Activated naive CD8-positive, alpha-beta T cell treated with anti-CD3 and anti-CD28 coated beads, Interleukin-2, amount 50 U/mL, for 16 hours (primary cell): ENCODE data around the gene ALKBH3.

Experiments
- DNase-seq: peaks from one replicate; pipeline ENCODE4 v3.0.0-alpha.2; 2020; ENCODE audit warnings: low read depth, low spot score

Gene ALKBH3

GRCh38 chr11:43894546-43894945 is 13.9 kb downstream of the ALKBH3 start:
- no peak for DNase-seq

DNA sequence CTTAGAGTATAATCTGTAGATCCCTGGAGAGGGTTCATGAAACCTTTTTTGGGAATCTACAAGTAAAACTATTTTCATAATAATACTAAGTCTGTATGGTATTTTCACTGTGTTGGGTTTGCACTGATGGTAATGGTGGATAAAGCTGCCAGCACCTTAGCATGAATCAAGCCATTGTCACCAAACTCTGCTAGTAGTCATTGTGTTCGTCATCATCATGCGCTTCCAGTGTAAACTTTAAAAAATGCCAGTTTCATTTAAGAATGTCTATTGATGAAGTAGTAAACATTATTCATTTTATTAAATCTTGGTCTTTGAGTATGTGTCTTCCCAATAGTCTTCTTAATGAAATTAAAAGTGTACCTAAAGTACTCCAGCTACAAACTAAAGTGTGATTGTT is 15.0 kb downstream of the ALKBH3 start:
- DNase-seq = no peak

DNA sequence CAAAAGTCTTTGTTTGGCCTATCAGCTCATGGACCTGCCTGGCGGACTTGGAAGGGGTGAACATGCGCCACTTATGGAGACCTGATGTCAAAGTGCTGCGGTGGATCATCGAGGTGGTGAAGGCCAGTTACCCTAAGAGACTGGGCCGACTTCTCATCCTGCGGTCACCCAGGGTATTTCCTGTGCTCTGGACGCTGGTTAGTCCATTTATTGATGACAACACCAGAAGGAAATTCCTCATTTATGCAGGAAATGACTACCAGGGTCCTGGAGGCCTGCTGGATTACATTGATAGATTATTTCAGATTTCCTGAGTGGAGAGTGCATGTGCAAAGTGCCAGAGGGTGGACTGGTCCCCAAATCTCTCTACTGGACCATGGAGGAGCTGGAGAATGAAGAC is 17.9 kb downstream of the ALKBH3 start:
- no peak for DNase-seq

DNA sequence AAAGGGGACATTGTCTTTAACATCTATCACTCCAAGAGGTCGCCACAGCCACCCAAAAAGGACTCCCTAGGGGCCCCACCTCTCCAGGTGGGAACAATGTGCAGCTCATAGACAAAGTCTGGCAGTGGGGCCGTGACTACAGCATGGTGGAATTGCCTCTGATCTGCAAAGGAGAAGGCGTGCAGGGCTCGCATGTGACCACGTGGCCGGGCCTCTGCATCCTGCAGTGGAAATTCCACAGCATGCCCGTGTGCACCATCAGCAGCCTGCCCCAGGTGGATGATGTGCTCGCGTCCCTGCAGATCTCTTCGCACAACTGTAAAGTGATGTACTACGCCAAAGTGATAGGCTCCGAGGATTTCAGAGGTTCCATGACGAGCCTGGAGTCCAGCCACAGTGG is 18.5 kb downstream of the ALKBH3 start:
- no peak for DNase-seq

GRCh38 chr11:43901551-43901950 is 20.9 kb downstream of the ALKBH3 start:
- no peak for DNase-seq

DNA sequence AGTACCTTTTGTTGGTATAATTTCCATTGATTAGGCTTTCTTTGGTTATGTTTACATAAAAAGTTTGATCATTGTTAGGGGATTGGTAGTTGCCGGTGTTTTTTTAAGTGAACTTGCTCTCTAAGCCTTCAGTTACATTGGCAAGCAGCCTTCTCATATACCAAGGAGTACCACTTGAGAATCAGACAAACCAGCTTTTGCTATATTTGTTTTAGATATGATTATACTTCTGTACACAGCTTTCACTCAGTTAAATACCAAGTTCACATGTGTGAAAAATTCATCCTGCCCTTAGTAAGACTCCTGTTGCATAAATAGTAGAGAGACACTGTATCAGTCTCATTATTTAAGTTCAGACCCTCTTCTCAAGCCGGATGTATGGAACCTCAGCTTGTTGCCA is 22.4 kb downstream of the ALKBH3 start:
- DNase-seq = no peak

DNA sequence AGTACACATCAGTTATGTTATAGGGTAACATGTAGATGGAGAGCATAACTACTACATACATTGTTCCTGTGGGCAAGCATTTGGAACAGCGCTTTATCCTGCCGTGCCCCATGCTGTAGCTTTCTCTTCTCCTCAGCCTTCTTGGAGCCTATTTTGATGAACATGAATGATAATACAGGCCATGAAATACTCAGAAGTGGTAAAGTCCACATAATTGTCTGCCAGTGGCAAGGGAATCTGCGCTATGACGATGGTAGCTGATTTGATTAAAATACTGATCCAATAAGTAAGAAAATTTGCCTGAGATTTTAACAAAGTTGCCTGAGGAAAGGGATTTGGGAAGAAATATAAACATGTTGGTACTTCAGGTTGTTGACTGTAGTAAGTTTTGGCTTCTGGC is 23.3 kb downstream of the ALKBH3 start:
- DNase-seq = no peak

- DNase-seq = no peak
Observed at GRCh38 chr11:43904742-43905535, 24.3 kb downstream of the ALKBH3 start.

GRCh38 chr11:43905813-43906241 is 25.2 kb downstream of the ALKBH3 start:
- no peak for DNase-seq

DNA sequence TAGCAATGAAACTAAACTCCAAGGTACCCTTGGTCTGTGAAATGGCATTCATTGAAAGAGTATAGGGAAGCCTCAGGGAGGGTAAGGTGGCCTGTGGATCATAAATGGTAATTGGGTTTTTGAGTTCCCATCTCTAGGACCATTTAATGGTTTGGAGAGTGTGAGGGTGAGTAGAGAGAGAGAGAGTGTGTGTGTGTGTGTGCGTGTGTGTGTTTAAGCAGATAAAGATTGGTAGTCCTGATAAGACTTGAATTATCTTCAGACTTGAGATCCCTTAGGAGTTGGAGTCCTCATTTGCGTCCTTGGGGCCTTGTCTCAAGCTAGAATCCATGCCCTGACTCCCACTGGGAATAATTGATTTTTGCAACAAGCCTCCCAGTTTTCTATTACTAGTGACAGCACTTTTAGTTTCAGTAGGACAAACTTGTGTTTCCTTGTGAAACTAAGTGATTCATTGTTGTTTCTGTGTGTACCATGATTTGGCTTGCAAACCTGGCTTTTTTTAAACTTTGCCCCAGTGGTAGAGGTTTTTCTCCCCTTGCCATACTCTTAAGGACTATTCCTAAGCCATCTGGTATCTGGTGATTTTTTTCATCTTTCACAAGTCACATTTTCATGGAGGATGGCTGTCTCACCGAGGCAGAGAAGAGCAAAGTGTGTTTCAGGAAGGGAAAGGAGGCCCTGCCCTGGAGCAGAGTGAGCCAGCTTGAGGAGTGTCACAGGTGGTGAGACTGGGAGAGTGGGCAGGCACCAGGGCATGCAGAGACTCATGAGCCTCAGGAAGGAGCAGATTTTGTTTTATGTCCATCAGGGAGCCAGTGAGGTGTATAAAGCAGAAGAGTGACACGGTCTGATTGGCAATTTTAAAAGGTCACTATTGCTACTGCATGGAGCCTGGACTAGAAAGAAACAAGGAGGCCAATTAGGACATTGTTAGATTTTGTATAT is 26.7 kb downstream of the ALKBH3 start:
- DNase-seq = no peak

GRCh38 chr11:43908191-43908590 is 27.6 kb downstream of the ALKBH3 start:
- DNase-seq = no peak

DNA sequence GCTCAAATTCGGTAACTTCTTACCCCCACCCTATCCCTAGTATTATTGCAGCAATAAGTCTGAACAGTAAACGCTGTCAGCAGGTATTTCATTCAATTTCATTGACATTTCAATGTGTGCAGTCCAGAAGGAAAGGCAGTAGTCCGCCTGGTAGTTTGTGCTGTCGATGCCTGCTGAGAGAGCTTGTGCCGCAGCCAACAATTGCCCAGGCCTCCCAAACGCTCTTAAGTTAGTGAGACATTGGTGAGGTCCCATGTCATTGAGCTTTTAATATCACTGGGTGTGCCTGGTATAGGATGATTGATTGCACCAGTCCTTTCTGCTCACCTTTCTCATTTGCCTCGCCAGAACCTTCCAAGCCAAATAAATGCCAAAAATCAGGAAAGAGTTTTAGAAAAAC is 28.1 kb downstream of the ALKBH3 start:
- no peak for DNase-seq

DNA sequence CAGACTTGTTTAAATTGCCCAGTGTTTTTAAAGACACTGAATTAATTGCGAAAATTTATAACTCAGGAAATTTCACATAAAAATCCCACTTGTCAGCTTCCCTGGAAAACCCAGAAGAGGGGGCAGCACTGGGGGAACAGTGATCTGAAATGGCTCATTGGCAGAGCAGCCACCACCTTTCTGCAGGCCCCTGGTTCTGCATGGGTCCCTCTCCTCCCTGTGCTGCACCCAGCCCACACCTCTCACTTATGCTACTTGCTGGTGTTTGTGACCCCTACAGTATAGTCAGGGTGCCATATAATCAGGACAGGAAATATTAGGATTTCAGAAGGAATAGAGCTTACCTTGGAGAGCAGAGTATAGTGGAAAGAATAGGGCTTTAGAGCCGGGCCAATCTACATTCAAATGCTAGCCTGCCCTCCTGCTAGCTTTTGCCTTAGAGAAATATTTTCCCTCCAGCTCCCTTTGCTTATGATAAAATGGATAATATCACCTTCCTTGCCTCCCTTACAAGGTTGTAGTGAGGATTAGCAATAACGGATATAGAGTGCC is 33.3 kb downstream of the ALKBH3 start:
- no peak for DNase-seq

DNA sequence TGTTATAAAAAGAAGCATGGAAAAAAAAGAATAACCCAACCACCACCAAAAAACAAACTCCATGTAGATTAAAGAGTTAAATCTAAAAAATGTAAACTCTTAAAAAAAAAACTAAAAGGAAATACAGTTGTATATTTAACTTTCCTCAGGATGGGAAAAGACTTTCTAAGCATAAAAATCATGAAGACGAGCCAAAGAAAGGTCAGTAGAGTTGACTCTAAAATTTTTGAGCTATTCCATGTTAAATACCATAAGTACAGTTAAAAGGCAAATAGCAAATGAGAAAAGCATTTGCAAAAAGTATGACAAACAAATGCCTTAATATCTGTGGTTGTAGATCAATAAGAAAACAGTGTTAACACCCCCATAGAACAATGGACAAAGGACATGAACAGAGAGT is 33.8 kb downstream of the ALKBH3 start:
- no peak for DNase-seq

DNA sequence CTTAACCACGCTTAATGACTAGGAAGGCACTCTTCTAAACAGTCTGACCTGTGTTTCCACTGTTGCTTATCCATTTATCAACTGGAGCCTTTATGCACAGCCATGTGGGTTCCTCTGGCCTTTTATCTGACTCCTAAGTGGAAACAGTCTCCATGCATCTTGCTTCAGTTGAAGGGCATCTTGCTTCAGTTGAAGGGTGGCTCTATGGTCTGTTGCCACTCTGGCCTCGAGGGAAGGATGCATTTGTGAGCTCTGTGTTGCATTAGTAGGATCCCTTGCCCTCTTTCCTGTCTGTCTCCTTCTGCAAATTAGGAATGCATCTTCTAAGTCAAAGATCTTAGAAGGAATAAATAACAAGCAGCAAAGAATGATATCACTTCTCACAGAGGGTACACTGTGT is 36.0 kb downstream of the ALKBH3 start:
- DNase-seq = no peak

DNA sequence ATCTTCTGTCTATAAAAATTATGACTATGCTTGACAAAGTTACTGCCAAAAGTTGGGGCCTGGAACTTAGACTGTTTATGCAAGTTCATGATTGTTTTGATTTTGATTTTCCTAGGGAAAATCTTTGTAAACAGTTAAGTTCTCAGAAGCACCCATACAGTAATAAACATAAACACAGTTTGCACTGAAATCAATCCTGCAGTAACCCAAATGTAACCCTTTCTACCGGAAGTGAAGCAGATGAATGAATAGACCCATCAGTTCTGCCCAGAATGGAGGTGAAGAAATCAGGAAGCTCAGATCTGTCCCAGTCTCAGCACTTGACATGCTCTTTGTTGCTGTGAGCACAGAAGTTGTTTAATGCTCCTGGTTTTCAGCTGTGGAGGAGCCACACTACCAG is 37.2 kb downstream of the ALKBH3 start:
- no peak for DNase-seq

GRCh38 chr11:43918662-43919061 is 38.0 kb downstream of the ALKBH3 start:
- DNase-seq = no peak

DNA sequence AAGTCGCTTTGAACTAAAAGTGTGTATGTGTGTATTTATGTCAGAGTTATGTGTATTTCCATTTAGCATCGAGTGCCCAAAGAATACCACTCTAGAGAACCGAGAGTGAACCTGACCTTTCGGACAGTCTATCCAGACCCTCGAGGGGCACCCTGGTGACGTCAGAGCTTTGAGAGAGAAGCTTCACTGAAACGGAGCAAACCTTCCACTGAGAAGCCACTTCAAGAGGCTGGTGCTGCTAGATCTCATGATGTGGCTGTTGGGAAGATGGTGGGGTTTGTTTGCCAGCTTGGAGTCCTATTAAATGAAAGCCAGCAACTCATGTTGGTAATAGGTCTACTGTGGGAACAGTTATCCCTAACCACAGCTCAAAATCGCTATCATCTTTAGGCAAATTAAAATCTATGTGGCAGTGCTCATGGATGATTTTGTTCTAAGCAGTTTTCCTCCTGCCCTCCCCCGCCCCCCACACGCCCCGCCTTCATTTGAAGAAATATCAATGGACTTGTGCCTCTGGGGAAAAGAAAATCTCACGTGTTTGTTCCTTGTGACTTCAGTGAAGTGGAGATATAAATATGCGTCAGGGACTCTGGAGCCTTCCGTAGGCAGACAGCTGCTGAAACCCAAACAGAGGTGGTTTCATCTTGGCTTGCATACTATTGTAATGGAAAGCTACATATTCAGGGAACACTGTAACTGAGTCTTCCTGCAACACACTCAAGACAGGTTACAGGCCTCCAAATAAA is 39.4 kb downstream of the ALKBH3 start:
- no peak for DNase-seq

- no peak for DNase-seq
Observed at GRCh38 chr11:43920598-43921419, 40.2 kb downstream of the ALKBH3 start.

DNA sequence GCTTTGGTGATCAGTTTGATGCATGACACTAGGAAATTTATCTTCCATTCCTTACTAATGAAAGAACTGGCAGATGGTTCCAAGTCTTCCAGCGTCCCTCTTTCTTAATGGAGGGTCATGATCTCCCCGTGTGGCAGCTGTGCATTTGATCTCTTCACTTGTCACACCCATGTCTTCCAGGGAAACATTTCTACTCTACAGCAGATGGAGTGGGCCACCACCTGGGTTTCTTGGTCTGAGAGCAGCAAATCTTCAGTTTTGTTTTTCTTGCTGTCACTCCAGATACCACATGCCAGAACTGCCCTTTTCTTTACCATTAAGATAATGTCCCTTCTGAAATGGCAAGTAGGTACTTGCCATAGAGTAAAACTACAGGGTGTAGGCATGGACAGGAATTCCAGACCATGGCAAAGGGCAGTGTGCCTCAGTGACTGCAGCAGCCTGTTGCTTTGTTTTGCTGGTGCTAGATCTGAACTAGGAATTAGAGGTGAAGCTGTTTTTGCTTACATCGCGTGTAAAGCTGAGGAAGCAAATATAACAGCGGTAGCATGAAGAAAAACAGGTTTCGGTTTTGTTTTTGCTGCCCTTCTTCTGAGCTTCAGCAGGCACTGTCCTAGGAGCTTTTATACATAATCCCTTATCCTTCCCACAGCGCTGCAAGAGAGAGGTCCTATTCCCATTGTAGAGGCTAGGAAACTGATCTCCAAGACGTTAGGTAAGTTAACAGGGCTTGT is 41.1 kb downstream of the ALKBH3 start:
- DNase-seq = no peak
